ENCODE data around the gene MAPK8.

MAPK8 gene

DNA sequence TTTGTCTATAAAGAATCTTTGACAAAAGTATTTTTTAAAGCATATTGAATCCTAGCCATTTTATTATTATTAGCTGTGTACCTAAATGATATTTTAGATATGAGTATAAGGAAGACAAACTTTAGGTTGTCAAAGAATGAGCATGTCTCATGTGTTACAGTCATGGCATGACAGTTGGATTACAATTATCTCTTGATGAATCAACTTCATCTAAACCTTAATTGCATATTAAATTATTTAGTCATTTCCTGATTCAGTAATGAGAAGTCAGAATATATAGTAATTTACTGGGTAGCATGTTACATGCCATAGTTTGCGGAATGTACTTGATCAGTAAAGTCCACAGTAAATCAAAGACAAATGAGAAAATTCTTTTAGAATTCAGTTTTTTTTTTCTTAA, 59.2 kb downstream of the MAPK8 start:
- TF ChIP-seq POLR2AphosphoS5 (IDR thresholded peaks at IDR 0.05; ENCODE audit: low read depth, low read length) (no peak), TAF1 (IDR thresholded peaks at IDR 0.05; ENCODE audit: borderline replicate concordance, low read depth, low read length) (no peak), POLR2A (IDR thresholded peaks at IDR 0.05; ENCODE audit: low read depth, low read length) (no peak)
- DNase-seq (ENCODE audit: insufficient read length) (no peak), FAIRE-seq (no peak)

DNA sequence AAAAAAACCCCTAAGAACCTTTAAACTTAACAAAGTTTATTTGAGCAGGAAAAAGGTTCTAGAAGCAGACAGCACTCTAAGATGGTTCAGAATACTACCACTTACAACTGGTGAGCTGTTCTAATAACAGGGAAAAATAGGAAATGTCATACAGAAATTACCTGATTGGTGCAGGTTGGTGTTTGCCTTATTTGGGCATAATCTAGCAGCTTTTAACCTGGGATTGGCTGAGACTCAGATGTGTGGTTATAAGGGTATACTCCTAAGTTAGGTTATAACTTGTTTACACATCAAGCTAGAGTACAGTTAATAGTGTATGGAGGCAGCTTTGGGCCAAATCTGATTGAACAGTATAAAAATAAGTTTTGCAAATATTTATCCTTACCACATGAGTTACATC, 59.8 kb downstream of the MAPK8 start:
- DNase-seq (ENCODE audit: insufficient read length) (no peak), FAIRE-seq (peak; percentile 14)
- no peak for TF ChIP-seq POLR2AphosphoS5 (IDR thresholded peaks at IDR 0.05; ENCODE audit: low read depth, low read length)
- no peak for TF ChIP-seq TAF1 (IDR thresholded peaks at IDR 0.05; ENCODE audit: borderline replicate concordance, low read depth, low read length)
- no peak for TF ChIP-seq POLR2A (IDR thresholded peaks at IDR 0.05; ENCODE audit: low read depth, low read length)

DNA sequence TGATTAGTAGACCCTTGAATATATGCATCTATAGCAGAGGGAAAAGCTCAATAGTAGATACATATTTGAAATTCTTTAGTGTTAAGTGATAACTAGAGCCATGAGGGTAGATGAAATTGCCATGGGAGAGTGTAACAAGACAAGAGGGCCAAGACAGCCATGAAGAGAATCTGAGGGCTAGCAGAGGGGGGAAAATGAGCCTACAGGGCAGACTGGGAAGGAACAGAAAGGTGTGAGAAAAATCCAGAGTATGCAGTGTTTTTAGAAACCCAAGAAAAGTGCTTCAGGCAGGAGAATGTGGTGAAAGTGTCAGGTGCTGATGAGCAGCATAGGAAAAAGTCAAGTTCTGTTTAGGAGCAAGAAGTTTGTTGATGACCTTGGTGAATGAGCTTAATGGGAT, 63.0 kb downstream of the MAPK8 start:
- FAIRE-seq = no peak
- TF ChIP-seq TAF1 (IDR thresholded peaks at IDR 0.05; ENCODE audit: borderline replicate concordance, low read depth, low read length) = no peak
- no peak for TF ChIP-seq POLR2A (IDR thresholded peaks at IDR 0.05; ENCODE audit: low read depth, low read length)
- TF ChIP-seq POLR2AphosphoS5 (IDR thresholded peaks at IDR 0.05; ENCODE audit: low read depth, low read length) = no peak
- no peak for DNase-seq (ENCODE audit: insufficient read length)

DNA sequence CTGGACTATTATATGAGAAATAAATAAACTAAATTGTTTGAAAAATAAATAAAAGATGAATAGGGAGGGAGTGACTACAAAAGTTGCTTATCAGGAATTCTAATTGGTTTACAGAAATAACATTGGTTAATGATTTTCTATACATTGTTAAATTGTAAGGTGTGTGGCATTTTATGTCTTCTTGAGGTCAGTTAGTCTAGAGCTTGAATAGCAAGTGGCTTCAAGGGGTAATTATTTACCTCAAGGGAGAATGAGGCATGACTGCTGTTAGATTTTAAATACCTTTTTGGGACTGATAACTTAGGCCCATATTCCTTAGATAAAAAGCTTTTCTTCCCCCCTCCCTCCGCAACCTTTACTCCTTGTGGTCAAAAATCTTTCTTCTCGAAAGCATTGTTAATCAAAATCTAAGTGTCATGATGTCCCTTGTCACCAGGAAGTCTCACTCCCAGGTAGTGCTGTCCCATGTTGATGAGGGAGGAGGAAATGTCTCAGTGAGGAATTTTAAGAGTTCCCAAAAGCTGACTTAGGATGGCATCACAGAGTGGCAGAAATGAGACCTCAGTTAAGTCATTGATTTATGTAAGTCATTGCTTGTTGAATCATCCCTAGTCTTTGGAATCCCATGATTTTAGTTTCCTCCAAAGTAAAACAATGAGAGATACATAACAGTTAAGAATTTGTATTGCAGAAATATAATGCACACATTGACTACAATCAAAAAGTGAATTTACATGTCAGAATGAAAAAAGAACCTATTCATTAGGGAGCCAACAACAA, 71.5 kb downstream of the MAPK8 start:
- no peak for FAIRE-seq
- TF ChIP-seq POLR2AphosphoS5 (IDR thresholded peaks at IDR 0.05; ENCODE audit: low read depth, low read length) (no peak), TAF1 (IDR thresholded peaks at IDR 0.05; ENCODE audit: borderline replicate concordance, low read depth, low read length) (no peak), POLR2A (IDR thresholded peaks at IDR 0.05; ENCODE audit: low read depth, low read length) (no peak)
- no peak for DNase-seq (ENCODE audit: insufficient read length)

DNA sequence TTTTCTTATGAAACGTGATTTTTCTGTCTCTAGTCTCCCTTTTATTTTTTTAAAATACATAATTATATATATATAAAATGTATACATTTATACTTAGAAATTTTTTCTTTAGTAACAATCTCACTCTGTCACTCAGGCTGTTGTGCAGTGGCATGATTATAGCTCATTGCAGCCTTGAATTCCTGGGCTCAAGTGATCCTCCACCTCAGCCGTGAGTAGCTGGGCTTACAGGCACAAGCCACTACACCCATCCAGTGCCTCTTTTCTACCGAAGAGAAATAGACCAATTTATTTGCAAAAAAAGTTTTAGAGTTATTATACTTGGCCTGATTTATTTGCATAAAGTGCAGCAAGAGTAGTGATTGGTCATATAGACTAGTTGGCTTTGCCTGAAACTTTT, 72.2 kb downstream of the MAPK8 start:
- DNase-seq (ENCODE audit: insufficient read length) (no peak), FAIRE-seq (no peak)
- no peak for TF ChIP-seq TAF1 (IDR thresholded peaks at IDR 0.05; ENCODE audit: borderline replicate concordance, low read depth, low read length)
- TF ChIP-seq POLR2AphosphoS5 (IDR thresholded peaks at IDR 0.05; ENCODE audit: low read depth, low read length) = no peak
- no peak for TF ChIP-seq POLR2A (IDR thresholded peaks at IDR 0.05; ENCODE audit: low read depth, low read length)

DNA sequence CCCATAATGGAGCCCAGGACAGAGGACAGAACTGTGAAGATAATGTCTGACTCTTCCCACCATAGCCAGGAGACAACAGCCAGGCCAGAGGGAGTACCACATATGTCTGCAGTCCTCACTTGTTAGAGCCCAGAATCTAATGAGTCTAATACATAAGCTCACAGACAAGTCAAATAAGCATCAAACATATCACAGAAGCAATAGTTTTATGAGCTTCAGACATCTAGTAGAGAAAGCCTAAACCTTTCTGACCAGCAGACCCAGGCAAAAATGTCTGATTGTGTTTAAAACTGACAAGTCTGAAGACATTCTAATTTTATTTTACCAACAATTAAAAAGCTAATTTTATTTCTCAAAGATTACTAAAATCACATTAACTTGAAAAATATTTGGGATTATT, 75.5 kb downstream of the MAPK8 start:
- TF ChIP-seq POLR2AphosphoS5 (IDR thresholded peaks at IDR 0.05; ENCODE audit: low read depth, low read length) (no peak), TAF1 (IDR thresholded peaks at IDR 0.05; ENCODE audit: borderline replicate concordance, low read depth, low read length) (no peak), POLR2A (IDR thresholded peaks at IDR 0.05; ENCODE audit: low read depth, low read length) (no peak)
- DNase-seq (ENCODE audit: insufficient read length) (no peak), FAIRE-seq (no peak)

DNA sequence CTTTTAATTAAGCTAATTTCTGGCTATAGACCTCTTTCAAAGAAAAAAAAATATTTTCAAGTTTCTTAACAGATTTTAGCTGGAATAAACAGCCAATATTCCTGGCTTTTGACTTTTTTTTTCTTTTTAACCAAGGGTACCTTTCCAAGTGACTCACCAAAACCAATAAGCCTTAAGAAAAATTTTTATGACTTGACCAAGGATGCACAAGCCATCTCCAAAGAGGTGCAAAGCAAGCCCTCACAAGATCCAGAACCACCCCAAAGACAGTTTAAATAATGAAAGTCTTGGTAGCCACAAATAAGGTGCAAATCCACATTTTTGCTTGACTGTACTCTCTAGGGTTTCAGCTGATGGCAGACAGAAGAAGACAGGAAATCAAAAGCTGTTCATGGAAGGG, 76.5 kb downstream of the MAPK8 start:
- FAIRE-seq (no peak), DNase-seq (ENCODE audit: insufficient read length) (no peak)
- no peak for TF ChIP-seq POLR2AphosphoS5 (IDR thresholded peaks at IDR 0.05; ENCODE audit: low read depth, low read length)
- no peak for TF ChIP-seq POLR2A (IDR thresholded peaks at IDR 0.05; ENCODE audit: low read depth, low read length)
- TF ChIP-seq TAF1 (IDR thresholded peaks at IDR 0.05; ENCODE audit: borderline replicate concordance, low read depth, low read length) = no peak

DNA sequence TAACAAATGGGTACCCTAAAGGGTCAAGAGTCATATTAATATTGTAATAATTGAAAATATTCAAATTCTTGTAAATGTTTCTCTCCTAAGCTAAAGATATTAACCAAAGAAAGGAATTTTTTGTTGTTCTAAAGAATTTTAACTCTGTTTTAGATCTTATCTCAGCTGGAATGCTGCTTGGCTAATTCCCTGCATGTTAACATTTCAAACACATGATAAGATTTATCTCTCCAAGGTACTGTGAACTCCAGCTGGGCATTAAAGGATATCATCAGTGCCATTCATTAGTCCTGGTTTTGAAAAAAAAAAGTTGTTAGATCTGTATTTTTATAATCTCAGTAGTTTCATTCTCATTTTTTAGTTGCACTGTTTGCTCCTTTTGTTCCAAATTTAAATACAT, 76.9 kb downstream of the MAPK8 start:
- TF ChIP-seq TAF1 (IDR thresholded peaks at IDR 0.05; ENCODE audit: borderline replicate concordance, low read depth, low read length) (no peak), POLR2A (IDR thresholded peaks at IDR 0.05; ENCODE audit: low read depth, low read length) (no peak), POLR2AphosphoS5 (IDR thresholded peaks at IDR 0.05; ENCODE audit: low read depth, low read length) (no peak)
- FAIRE-seq = no peak
- DNase-seq (ENCODE audit: insufficient read length) = no peak

DNA sequence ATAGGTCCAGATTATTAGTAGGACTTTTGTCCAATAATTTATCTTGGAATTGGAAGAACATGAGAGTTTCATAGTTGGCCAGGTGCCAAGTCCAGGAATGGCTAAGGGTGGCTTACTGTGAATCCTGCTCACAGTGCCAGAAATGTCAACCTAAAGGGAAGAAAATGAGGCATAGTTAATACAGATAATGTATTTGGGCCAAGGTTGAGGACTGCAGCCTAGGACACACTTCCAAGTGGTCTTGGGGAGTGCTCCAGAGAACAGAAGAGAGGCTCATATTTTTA, 78.2 kb downstream of the MAPK8 start:
- DNase-seq (ENCODE audit: insufficient read length) (no peak), FAIRE-seq (no peak)
- TF ChIP-seq POLR2AphosphoS5 (IDR thresholded peaks at IDR 0.05; ENCODE audit: low read depth, low read length) (no peak), POLR2A (IDR thresholded peaks at IDR 0.05; ENCODE audit: low read depth, low read length) (no peak), TAF1 (IDR thresholded peaks at IDR 0.05; ENCODE audit: borderline replicate concordance, low read depth, low read length) (no peak)

DNA sequence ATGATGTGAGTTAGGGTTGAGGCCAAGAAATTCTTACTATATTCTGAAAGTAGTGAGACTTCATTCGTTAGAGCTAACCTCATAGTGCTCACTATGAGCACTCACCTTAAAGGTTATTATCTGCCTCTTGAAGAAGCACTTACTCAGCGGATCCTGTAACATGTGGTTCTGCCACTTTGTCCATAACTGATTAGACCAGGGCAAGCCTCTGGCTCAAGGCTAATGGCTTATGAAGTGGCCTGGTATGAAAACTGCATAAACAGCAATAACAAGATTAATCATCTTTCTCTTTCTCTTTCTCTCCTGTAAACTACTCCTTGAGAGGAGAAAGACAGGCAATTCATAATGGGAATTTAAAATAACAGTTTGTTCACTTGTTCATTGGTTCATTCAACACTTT, 82.8 kb downstream of the MAPK8 start:
- no peak for FAIRE-seq
- no peak for DNase-seq (ENCODE audit: insufficient read length)
- TF ChIP-seq POLR2AphosphoS5 (IDR thresholded peaks at IDR 0.05; ENCODE audit: low read depth, low read length) (no peak), TAF1 (IDR thresholded peaks at IDR 0.05; ENCODE audit: borderline replicate concordance, low read depth, low read length) (no peak)

DNA sequence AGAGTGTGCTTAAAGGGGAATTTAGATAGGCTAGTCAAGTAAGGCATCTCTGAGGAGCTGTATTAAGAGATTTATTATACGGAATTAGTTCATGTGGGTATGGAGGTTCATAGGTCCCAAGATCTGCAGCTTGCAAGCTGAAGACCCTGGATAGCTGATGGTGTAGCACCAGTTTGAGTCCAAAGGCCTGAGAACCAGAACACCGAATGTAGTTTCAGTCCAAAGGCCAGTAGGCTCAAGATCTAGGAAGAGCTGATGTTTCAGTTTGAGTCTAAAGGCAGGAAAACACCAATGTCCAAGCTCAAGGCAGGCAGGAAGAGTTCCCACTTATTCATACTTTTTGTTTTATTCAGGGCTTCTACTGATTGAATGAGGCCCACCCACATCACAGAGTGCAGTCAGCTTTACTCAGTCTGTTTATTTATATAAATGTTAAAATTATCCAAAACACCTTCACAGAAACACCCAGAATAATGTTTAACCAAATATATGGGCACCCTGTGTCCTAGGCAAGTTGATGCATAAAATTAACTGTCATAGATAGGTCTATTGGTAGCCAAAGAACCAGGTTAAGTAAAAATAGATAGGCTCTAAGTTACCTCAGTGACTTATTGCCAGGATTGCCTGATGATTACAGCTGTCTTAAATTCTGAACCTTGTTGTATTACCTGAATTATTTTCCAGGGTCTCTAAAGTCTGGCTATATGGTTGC, 83.5 kb downstream of the MAPK8 start:
- DNase-seq (ENCODE audit: insufficient read length) (no peak), FAIRE-seq (no peak)
- no peak for TF ChIP-seq TAF1 (IDR thresholded peaks at IDR 0.05; ENCODE audit: borderline replicate concordance, low read depth, low read length)
- no peak for TF ChIP-seq POLR2A (IDR thresholded peaks at IDR 0.05; ENCODE audit: low read depth, low read length)
- TF ChIP-seq POLR2AphosphoS5 (IDR thresholded peaks at IDR 0.05; ENCODE audit: low read depth, low read length) = no peak

DNA sequence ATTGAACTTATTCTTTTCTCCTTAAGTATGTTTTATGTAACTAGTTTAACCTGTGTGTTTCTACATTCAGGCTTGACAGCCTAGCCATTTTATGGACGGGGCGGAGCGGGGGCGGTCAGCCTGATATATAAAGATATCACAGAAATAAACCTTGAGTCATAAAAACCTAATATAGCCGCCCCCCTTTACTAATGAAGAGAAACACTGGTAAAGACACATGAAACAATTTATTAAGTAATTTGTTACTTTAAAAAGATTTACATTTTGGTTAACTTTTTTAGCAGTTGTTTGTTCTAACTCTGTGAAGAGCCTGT, 84.0 kb downstream of the MAPK8 start:
- no peak for TF ChIP-seq POLR2AphosphoS5 (IDR thresholded peaks at IDR 0.05; ENCODE audit: low read depth, low read length)
- no peak for TF ChIP-seq TAF1 (IDR thresholded peaks at IDR 0.05; ENCODE audit: borderline replicate concordance, low read depth, low read length)
- no peak for TF ChIP-seq POLR2A (IDR thresholded peaks at IDR 0.05; ENCODE audit: low read depth, low read length)
- DNase-seq (ENCODE audit: insufficient read length) = no peak
- no peak for FAIRE-seq
